Measurements from ENCODE around the gene LRRC7.

- TF ChIP-seq CTCF (IDR thresholded peaks at IDR 0.05) (no peak), POLR2A (IDR thresholded peaks at IDR 0.05) (no peak)
Measured at GRCh38 chr1:69878338-69878737, 310.6 kb downstream of the LRRC7 start.
